Subcutaneous adipose tissue (tissue), 4 donors: ENCODE data around the gene CEP68. TPM values are rescaled to one million over a fixed set of nuclear protein-coding genes. Genes with fewer than 3 reads are reported as not detected.

Experiments
- CTCF ChIP-seq: fragments of 450-650 bp; IDR thresholded peaks from one replicate; pipeline ENCODE4 v1.5.1; 2016; ENCODE audit warnings: low read depth, mild to moderate bottlenecking, control low read depth, antibody characterized with exemption, moderate library complexity
- total RNA-seq, 4 donors: library from RNA; depleted of rRNA; stranded (reverse); fragments of >200 nt; gene quantifications; one replicate each; pipeline ENCODE4 v1.1.0, GENCODE V29; 2016

Gene CEP68
- total RNA-seq, 4 donors from 2014 or later = 22.4 to 39.7 (median 26.6) TPM

GRCh38 chr2:65055422-65056214, 598 bp upstream of the CEP68 start:
- no peak for TF ChIP-seq CTCF

GRCh38 chr2:65057054-65057375, 799 bp downstream of the CEP68 start:
- TF ChIP-seq CTCF = no peak

- no peak for TF ChIP-seq CTCF
Observed at GRCh38 chr2:65057391-65058052, 1.3 kb downstream of the CEP68 start.

GRCh38 chr2:65059071-65059470, 2.9 kb downstream of the CEP68 start:
- no peak for TF ChIP-seq CTCF

GRCh38 chr2:65061146-65061909, 5.1 kb downstream of the CEP68 start:
- TF ChIP-seq CTCF = no peak

- no peak for TF ChIP-seq CTCF
Observed at GRCh38 chr2:65061910-65062339, 5.7 kb downstream of the CEP68 start.
